SK-N-SH (cell line): ENCODE data around the gene ELANE. TPM values are rescaled to one million over a fixed set of nuclear protein-coding genes. Genes with fewer than 3 reads are reported as not detected.

Experiments
- CTCF ChIA-PET: fragments of 300-600, 350-600 bp; formaldehyde crosslinking; extraction: SDS; loops from one replicate; lab custom pipeline; 2021; lab: Yijun Ruan, JAX
- POLR2A ChIA-PET: fragments of 350-600 bp; sonication (Branson Sonifier 250); formaldehyde crosslinking; extraction: SDS; loops from one replicate; lab custom pipeline; 2020; ENCODE audit warnings: antibody characterized with exemption, inconsistent platforms; lab: Yijun Ruan, JAX
- DNase-seq: peaks from one replicate; pipeline ENCODE4 v3.0.0; 2012
- H2AFZ ChIP-seq: fragments of 200-600 bp; sonication (generic); 2 replicates; pipeline ENCODE4 v1.8.1; 2016; ENCODE audit warnings: antibody characterized with exemption, mild to moderate bottlenecking, low read depth
- H3F3A ChIP-seq: fragments of 200-600 bp; sonication (generic); replicated peaks from 2 replicates; pipeline ENCODE3; 2016; ENCODE audit warnings: antibody characterized with exemption, mild to moderate bottlenecking; ENCODE audit not compliant: insufficient read depth
- H3K27ac ChIP-seq, 2 experiments: fragments of 200-500 bp in 1 of 2; fragments of 200-600 bp in 1 of 2; sonication (Bioruptor generic) in 1 of 2; sonication (generic), shearing (Covaris generic) in 1 of 2; 2 replicates each; pipeline versions ENCODE4 v1.5.1 to v1.6.1; 2014 to 2016; ENCODE audit warnings: low read depth in 2 of 2, inconsistent platforms in 1 of 2, low read length in 1 of 2, mild to moderate bottlenecking in 1 of 2, mixed read lengths in 1 of 2
- H3K27me3 ChIP-seq: fragments of 200-600 bp; sonication (generic), shearing (Covaris generic); 2 replicates; pipeline ENCODE4 v1.6.1; 2016; ENCODE audit warnings: mixed run types; ENCODE audit not compliant: insufficient read depth
- H3K36me3 ChIP-seq, 2 experiments: fragments of 200-500 bp in 1 of 2; fragments of 200-600 bp in 1 of 2; sonication (Bioruptor generic) in 1 of 2; sonication (generic) in 1 of 2; replicated peaks in 1 of 2; 2 replicates each; pipeline versions ENCODE3 to v1.5.1; 2014 to 2016; ENCODE audit warnings: low read length in 1 of 2, mild to moderate bottlenecking in 1 of 2; ENCODE audit not compliant: insufficient read depth in 2 of 2, control insufficient read depth in 1 of 2
- H3K4me1 ChIP-seq, 2 experiments: fragments of 200-500 bp in 1 of 2; fragments of 200-600 bp in 1 of 2; sonication (Bioruptor generic) in 1 of 2; sonication (generic), shearing (Covaris generic) in 1 of 2; 2 replicates each; pipeline versions ENCODE4 v1.5.1 to v1.6.1; 2014 to 2016; ENCODE audit warnings: low read depth in 1 of 2, low read length in 1 of 2, mixed run types in 1 of 2; ENCODE audit not compliant: insufficient read depth in 2 of 2, control insufficient read depth in 1 of 2
- H3K4me2 ChIP-seq: fragments of 200-600 bp; sonication (generic), shearing (Covaris generic); 2 replicates; pipeline ENCODE4 v1.6.1; 2017; ENCODE audit warnings: mixed run types
- H3K4me3 ChIP-seq, 2 experiments: fragments of 200-500 bp in 1 of 2; fragments of 200-600 bp in 1 of 2; sonication (Bioruptor generic) in 1 of 2; sonication (generic), shearing (Covaris generic) in 1 of 2; 2 replicates each; pipeline versions ENCODE4 v1.5.1 to v1.8.1; 2014 to 2016; ENCODE audit warnings: low read depth in 2 of 2, inconsistent platforms in 1 of 2, low read length in 1 of 2, mild to moderate bottlenecking in 1 of 2, mixed read lengths in 1 of 2, moderate library complexity in 1 of 2
- H3K79me2 ChIP-seq: fragments of 200-600 bp; sonication (generic); 2 replicates; pipeline ENCODE4 v1.8.1; 2017; ENCODE audit warnings: mild to moderate bottlenecking; ENCODE audit not compliant: insufficient read depth
- H3K9ac ChIP-seq: fragments of 200-600 bp; sonication (generic); 2 replicates; pipeline ENCODE4 v1.6.1; 2017; ENCODE audit warnings: mixed run types
- H3K9me2 ChIP-seq: fragments of 200-600 bp; sonication (generic); 2 replicates; pipeline ENCODE4 v1.6.1; 2017; ENCODE audit warnings: mixed run types
- H3K9me3 ChIP-seq: fragments of 200-600 bp; sonication (generic); 2 replicates; pipeline ENCODE4 v1.6.1; 2017; ENCODE audit warnings: mixed run types, mild to moderate bottlenecking, moderate library complexity
- H4K20me1 ChIP-seq: fragments of 200-600 bp; sonication (generic); 2 replicates; pipeline ENCODE4 v1.6.1; 2017; ENCODE audit warnings: mild to moderate bottlenecking, mixed run types; ENCODE audit not compliant: insufficient read depth
- CTCF ChIP-seq: fragments of 200-600 bp; sonication (generic); IDR thresholded peaks from 2 replicates; pipeline ENCODE4 v1.6.1; 2017; ENCODE audit warnings: antibody characterized with exemption, mild to moderate bottlenecking, moderate library complexity
- ELF1 ChIP-seq: IDR thresholded peaks from 2 replicates; pipeline ENCODE4 v1.4.0; 2012
- MXI1 ChIP-seq: IDR thresholded peaks from 2 replicates; pipeline ENCODE4 v1.6.1; 2012; ENCODE audit warnings: mild to moderate bottlenecking, low read depth, low read length, improper control_type of control experiment
- NFIC ChIP-seq: IDR thresholded peaks from 2 replicates; pipeline ENCODE4 v1.4.0; 2012; ENCODE audit warnings: borderline replicate concordance
- RCOR1 ChIP-seq: fragments of 150-350 bp; IDR thresholded peaks from 2 replicates; pipeline ENCODE4 v1.6.1; 2017; ENCODE audit warnings: antibody characterized with exemption, low read length
- REST ChIP-seq: IDR thresholded peaks from 2 replicates; pipeline ENCODE4 v1.6.1; 2012; ENCODE audit warnings: mild to moderate bottlenecking, low read depth, low read length, moderate library complexity
- WGBS: methylation state at CpG from one replicate; pipeline ENCODE4 v1.1.6; 2017; ENCODE audit warnings: low lambda C conversion rate; 5-methylcytosine and 5-hydroxymethylcytosine counted together
- polyA plus RNA-seq, 3 experiments: library from polyadenylated mRNA; depleted of rRNA; stranded (reverse); fragments of >200 nt; gene quantifications; 2 replicates each; pipeline ENCODE4 v1.2.3, GENCODE V29; 2012

Gene ELANE
- polyA plus RNA-seq, 1 of the 3 experiments (the other 2 are of a cell fraction): not detected

- H3K4me1 ChIP-seq: peaks cover 29 to 41% of the 10 kb centered on the region in 2 experiments; a peak in 3 of 4 replicates
- H3K9me3 ChIP-seq: no peaks in the 10 kb centered on the region
- no peaks in the 10 kb centered on the region for H3K9me2 ChIP-seq
- H3K9ac ChIP-seq: no peak overlapping the region
- peaks cover 34 to 61% of the 10 kb centered on the region in 2 experiments for H3K36me3 ChIP-seq
- peaks cover 4% of the 10 kb centered on the region for H3F3A ChIP-seq
- TF ChIP-seq CTCF: no peak
- TF ChIP-seq MXI1: no peak
- no peak overlapping the region for H3K4me3 ChIP-seq
- peaks cover 98% of the 10 kb centered on the region for H3K79me2 ChIP-seq
- ChIA-PET POLR2A (no interaction called here), CTCF (interaction anchor here (0.9 to 1.5 kb wide), 3 partner anchors 28 to 119 kb away, joined by 3 to 5 read pairs (median 3); no protein-coding TSS in a partner anchor)
- DNase-seq: no peak
- H3K27me3 ChIP-seq: no peaks in the 10 kb centered on the region
- no peak overlapping the region; a peak in 1 of 4 replicates for H3K27ac ChIP-seq
- peaks cover 97% of the 10 kb centered on the region for H4K20me1 ChIP-seq
- 88% methylated on average over 25 of the region's 28 CpGs for WGBS
- H2AFZ ChIP-seq: no peak overlapping the region
- H3K4me2 ChIP-seq: peak overlapping the region; percentile 29; the same call in 1 of the 2 replicates
Observed at GRCh38 chr19:802498-803098, 49.5 kb upstream of the ELANE start.

- peaks cover 99% of the 10 kb centered on the region for H3K79me2 ChIP-seq
- H3K27ac ChIP-seq: no peak overlapping the region; a peak in 1 of 4 replicates
- no peak overlapping the region for H3K9ac ChIP-seq
- CTCF ChIA-PET: interaction anchor here (0.9 kb wide), 1 partner anchor 33 kb away, joined by 3 read pairs; no protein-coding TSS in a partner anchor
- H3F3A ChIP-seq: peaks cover 8% of the 10 kb centered on the region
- no peak overlapping the region for H2AFZ ChIP-seq
- no peaks in the 10 kb centered on the region for H3K27me3 ChIP-seq
- H3K4me2 ChIP-seq: peak overlapping the region; percentile 29; the same call in 1 of the 2 replicates
- POLR2A ChIA-PET: no interaction called here
- H3K9me2 ChIP-seq: no peaks in the 10 kb centered on the region
- no peak for TF ChIP-seq NFIC
- TF ChIP-seq REST: no peak
- no peak for TF ChIP-seq ELF1
- TF ChIP-seq RCOR1: no peak
- no peaks in the 10 kb centered on the region for H3K9me3 ChIP-seq
- WGBS: 100% methylated on average over 1 of the region's 17 CpGs
- peaks cover 29 to 41% of the 10 kb centered on the region in 2 experiments; a peak in 3 of 4 replicates for H3K4me1 ChIP-seq
- H3K4me3 ChIP-seq: no peak overlapping the region
- peaks cover 100% of the 10 kb centered on the region for H4K20me1 ChIP-seq
- no peak for DNase-seq
- H3K36me3 ChIP-seq: peaks cover 39 to 67% of the 10 kb centered on the region in 2 experiments
Observed at GRCh38 chr19:803099-803561, 49.0 kb upstream of the ELANE start.
